Heart left ventricle (tissue), 13 donors: ENCODE results near the gene ABTB1.

Source experiments
- POLR2A ChIP-seq, 2 donors: fragments of 450-650 bp; IDR thresholded peaks; one replicate each; pipeline ENCODE4 v1.6.1; 2017; ENCODE audit warnings: antibody characterized with exemption in 2 of 2, mild to moderate bottlenecking in 2 of 2, moderate library complexity in 2 of 2
- TF ChIP-seq, protein P1 (sequence below), 12 donors: fragments of 200-600 bp; sonication (generic) in 4 of 12; IDR thresholded peaks; one replicate each; pipeline versions ENCODE4 v1.5.0 to v1.8.0; 2018 to 2022; ENCODE audit warnings: antibody characterized with exemption in 12 of 12, mild to moderate bottlenecking in 5 of 12
- donor health status: ischemic (EF 13 %, LVEDD 7.1; RV severe dilation, severe dysfunction).
- donor health status: DM: no; HTN: yes; CAD: no.
- donor health status: DM: no; HTN: no; CAD: no.
- donor health status: ischemic (EF 25% LVEDD 6.9; RV normal size, moderate dysfunction).
- donor health status: ischemic (EF 25% LVEDD 5.7; RV mildly dilated, moderate dysfunction).
- donor health status: ischemic (EF 35%, LVEDD 5.7; RV mildly dilated, moderate dysfunction).
- donor health status: nonischemic (EF 11% LVEDD 7.7; RV severe dilation, severe dysfunction).
- donor health status: DM: yes; HTN: yes; CAD: no.
- donor health status: PGD.
- donor health status: ischemic (EF 29% LVEDD 5.4; RV normal size, mild dysfunction).
- donor health status: nonischemic (EF 23%, LVEDD 6.1; RV moderate dilation, normal function).

DNA sequence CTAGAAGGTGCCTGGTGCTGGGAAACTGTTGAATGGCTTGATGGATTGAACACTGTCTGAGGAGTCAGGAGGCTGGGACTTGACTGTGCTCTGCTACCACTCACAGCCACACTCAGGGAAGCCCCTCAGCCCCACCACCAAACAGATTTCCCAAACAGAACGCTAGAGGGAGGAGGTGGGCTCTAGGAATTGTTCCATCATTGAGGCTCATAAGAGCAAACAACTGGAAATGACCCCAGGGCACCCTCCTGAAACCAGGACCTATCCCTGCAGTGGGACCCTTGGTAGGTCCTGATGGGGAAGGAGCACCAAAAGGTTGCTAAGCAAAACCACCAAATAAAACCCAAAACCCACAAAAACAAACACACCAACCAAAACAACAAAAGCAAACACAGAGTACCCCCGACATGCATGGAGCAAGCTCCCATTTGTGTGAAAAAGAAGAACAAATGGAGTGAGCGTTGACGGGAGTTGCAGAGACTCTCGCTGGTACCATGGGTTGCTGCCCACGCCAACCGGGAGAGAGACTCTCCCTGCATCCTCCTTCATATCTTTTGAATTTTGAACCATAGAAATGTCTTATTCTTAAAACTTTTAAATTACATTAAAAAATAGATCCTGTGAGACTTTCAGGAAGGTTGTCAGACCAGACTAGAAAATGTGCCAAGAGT, 45.6 kb downstream of the ABTB1 start:
- TF ChIP-seq, protein P1, sequence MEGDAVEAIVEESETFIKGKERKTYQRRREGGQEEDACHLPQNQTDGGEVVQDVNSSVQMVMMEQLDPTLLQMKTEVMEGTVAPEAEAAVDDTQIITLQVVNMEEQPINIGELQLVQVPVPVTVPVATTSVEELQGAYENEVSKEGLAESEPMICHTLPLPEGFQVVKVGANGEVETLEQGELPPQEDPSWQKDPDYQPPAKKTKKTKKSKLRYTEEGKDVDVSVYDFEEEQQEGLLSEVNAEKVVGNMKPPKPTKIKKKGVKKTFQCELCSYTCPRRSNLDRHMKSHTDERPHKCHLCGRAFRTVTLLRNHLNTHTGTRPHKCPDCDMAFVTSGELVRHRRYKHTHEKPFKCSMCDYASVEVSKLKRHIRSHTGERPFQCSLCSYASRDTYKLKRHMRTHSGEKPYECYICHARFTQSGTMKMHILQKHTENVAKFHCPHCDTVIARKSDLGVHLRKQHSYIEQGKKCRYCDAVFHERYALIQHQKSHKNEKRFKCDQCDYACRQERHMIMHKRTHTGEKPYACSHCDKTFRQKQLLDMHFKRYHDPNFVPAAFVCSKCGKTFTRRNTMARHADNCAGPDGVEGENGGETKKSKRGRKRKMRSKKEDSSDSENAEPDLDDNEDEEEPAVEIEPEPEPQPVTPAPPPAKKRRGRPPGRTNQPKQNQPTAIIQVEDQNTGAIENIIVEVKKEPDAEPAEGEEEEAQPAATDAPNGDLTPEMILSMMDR (IDR thresholded peaks at IDR 0.05): no peak
- no peak for TF ChIP-seq POLR2A (IDR thresholded peaks at IDR 0.05)
